Endothelial cell of umbilical vein (primary cell): Measurements from ENCODE around the gene NR1H2. TPM values are rescaled to one million over a fixed set of nuclear protein-coding genes. Genes with fewer than 3 reads are reported as not detected.

Experiments used
- BruUV-seq: library from RNA; stranded (reverse); fragments of 400-500 nt; replicated peaks from 2 replicates; lab custom pipeline; 2021; lab: Mats Ljungman, UMichigan
- CTCF ChIA-PET: fragments of 300-600, 350-600 bp; sonication (Branson Sonifier 250); formaldehyde crosslinking; loops from one replicate; lab custom pipeline; 2021; ENCODE audit warnings: antibody characterized with exemption, inconsistent platforms; lab: Charles Lee
- POLR2A ChIA-PET: fragments of 300-600, 350-600 bp; sonication (Branson Sonifier 250); formaldehyde crosslinking; loops from one replicate; lab custom pipeline; 2021; ENCODE audit warnings: antibody characterized with exemption, inconsistent platforms; lab: Charles Lee
- DNase-seq: peaks from one replicate; pipeline ENCODE4 v3.0.0-alpha.2; 2011; ENCODE audit warnings: low read depth, low spot score
- FAIRE-seq: peaks from 2 replicates; lab custom pipeline; 2011; peaks lifted over from hg19 to GRCh38; lab: Jason Lieb, UNC
- H2AFZ ChIP-seq: 2 replicates; pipeline ENCODE4 v1.6.0; 2012; ENCODE audit warnings: low read depth, low read length, control low read depth, inconsistent platforms
- H3K27ac ChIP-seq: 2 replicates; pipeline ENCODE4 v1.5.1; 2011; ENCODE audit warnings: low read depth, mild to moderate bottlenecking, control low read depth, low read length, moderate library complexity; ENCODE audit not compliant: insufficient read depth
- H3K27me3 ChIP-seq, 2 experiments: 2 replicates each; pipeline versions ENCODE4 v1.6.0 to v1.6.1; 2011; ENCODE audit warnings: low read length in 2 of 2, mixed read lengths in 1 of 2; ENCODE audit not compliant: control insufficient read depth in 2 of 2, insufficient read depth in 2 of 2
- H3K36me3 ChIP-seq, 2 experiments: 2 replicates in 1 of 2; 3 replicates in 1 of 2; pipeline ENCODE4 v1.5.1; 2011; ENCODE audit warnings: low read length in 2 of 2, mild to moderate bottlenecking in 1 of 2, moderate library complexity in 1 of 2; ENCODE audit not compliant: control insufficient read depth in 2 of 2, insufficient read depth in 2 of 2; ENCODE audit errors: extremely low read depth in 1 of 2
- H3K4me1 ChIP-seq: 3 replicates; pipeline ENCODE4 v1.5.1; 2011; ENCODE audit warnings: mild to moderate bottlenecking, low read length; ENCODE audit not compliant: control insufficient read depth, insufficient read depth; ENCODE audit errors: extremely low read depth
- H3K4me2 ChIP-seq: 2 replicates; pipeline ENCODE4 v1.6.1; 2011; ENCODE audit warnings: low read length, control low read depth, mixed read lengths; ENCODE audit not compliant: insufficient read depth
- H3K4me3 ChIP-seq, 3 experiments: fragments of 200-600 bp in 1 of 3; sonication (generic), shearing (Covaris generic) in 1 of 3; replicated peaks in 1 of 3; 2 replicates each; pipeline ENCODE4 v1.5.1; 2011 to 2016; ENCODE audit warnings: control low read depth in 3 of 3, low read length in 3 of 3, mild to moderate bottlenecking in 2 of 3, inconsistent platforms in 1 of 3, low read depth in 1 of 3, moderate library complexity in 1 of 3; ENCODE audit not compliant: insufficient read depth in 1 of 3
- H3K79me2 ChIP-seq: 2 replicates; pipeline ENCODE4 v1.6.0; 2012; ENCODE audit warnings: low read length, inconsistent platforms; ENCODE audit not compliant: control insufficient read depth, insufficient read depth
- H3K9ac ChIP-seq: replicated peaks from 2 replicates; pipeline ENCODE3; 2011; ENCODE audit warnings: low read length, control low read depth; ENCODE audit not compliant: insufficient read depth; ENCODE audit errors: extremely low read depth
- H3K9me1 ChIP-seq: replicated peaks from 3 replicates; pipeline ENCODE4 v1.6.0; 2011; ENCODE audit warnings: mild to moderate bottlenecking, low read length; ENCODE audit not compliant: control insufficient read depth, insufficient read depth; ENCODE audit errors: extremely low read depth
- H3K9me3 ChIP-seq: replicated peaks from 2 replicates; pipeline ENCODE4 v1.5.1; 2012; ENCODE audit warnings: low read length, inconsistent platforms; ENCODE audit not compliant: control insufficient read depth, insufficient read depth
- H4K20me1 ChIP-seq: replicated peaks from 2 replicates; pipeline ENCODE3; 2011; ENCODE audit warnings: mild to moderate bottlenecking, low read length; ENCODE audit not compliant: control insufficient read depth, insufficient read depth; ENCODE audit errors: extremely low read depth
- EZH2 ChIP-seq: IDR thresholded peaks from 2 replicates; pipeline ENCODE4 v1.6.1; 2012; ENCODE audit warnings: borderline replicate concordance, low read depth, mild to moderate bottlenecking, moderate library complexity, low read length, inconsistent platforms; ENCODE audit not compliant: severe bottlenecking
- FOS ChIP-seq: IDR thresholded peaks from 2 replicates; pipeline ENCODE4 v1.6.1; 2011; ENCODE audit warnings: mild to moderate bottlenecking, low read length, moderate library complexity, borderline replicate concordance; ENCODE audit not compliant: insufficient read depth
- GATA2 ChIP-seq: IDR thresholded peaks from 2 replicates; pipeline ENCODE4 v1.7.0; 2011; ENCODE audit warnings: low read depth, mild to moderate bottlenecking, moderate library complexity, mixed read lengths, low read length; ENCODE audit not compliant: insufficient read length, insufficient read depth
- JUN ChIP-seq: IDR thresholded peaks from 2 replicates; pipeline ENCODE4 v1.6.1; 2011; ENCODE audit warnings: borderline replicate concordance, low read depth; ENCODE audit not compliant: insufficient read length, insufficient read depth
- MYC ChIP-seq: IDR thresholded peaks from one replicate; pipeline ENCODE4 v1.6.1; 2011; ENCODE audit warnings: mild to moderate bottlenecking, low read depth, low read length
- POLR2A ChIP-seq: IDR thresholded peaks from 2 replicates; pipeline ENCODE4 v1.6.1; 2012; ENCODE audit warnings: low read depth, mild to moderate bottlenecking, control low read depth, low read length
- POLR2AphosphoS5 ChIP-seq: IDR thresholded peaks from 2 replicates; pipeline ENCODE4 v1.6.1; 2012; ENCODE audit warnings: low read depth, mild to moderate bottlenecking, control low read depth, low read length, moderate library complexity; ENCODE audit not compliant: insufficient read depth
- dilution Hi-C: fragments of 300-500 bp; cut with MboI; formaldehyde crosslinking; loops from one replicate; pipeline ENCODE4 v1.15.0; 2019; ENCODE audit warnings: low sequenced_read_pairs; ENCODE audit not compliant: extremely low pct_ligation_motif_present
- intact Hi-C: fragments of 100-400 bp; cut with micrococcal nuclease; formaldehyde crosslinking; loops from one replicate; pipeline ENCODE4 v1.10.0; 2022
- polyA plus RNA-seq, 4 experiments: library from polyadenylated mRNA; depleted of rRNA in 3 of 4; stranded (reverse) in 3 of 4; unstranded in 1 of 4; fragments of >200 nt; gene quantifications; 2 replicates each; pipeline versions ENCODE4 v1.2.1 to v1.2.3, GENCODE V29; 2011 to 2012; ENCODE audit warnings: missing spikeins in 1 of 4
- total RNA-seq: library from RNA; stranded (reverse); gene quantifications from 2 replicates; pipeline ENCODE4 v1.2.3, GENCODE V29; 2021
- TF ChIP-seq, protein P1 (sequence below): IDR thresholded peaks from 2 replicates; pipeline ENCODE4 v1.6.1; 2011; ENCODE audit not compliant: insufficient read depth, insufficient read length
- TF ChIP-seq, protein P2 (sequence below), 2 donors: IDR thresholded peaks; 1 replicate in 1 of 2; 2 replicates in 1 of 2; pipeline ENCODE4 v1.5.1; 2011; ENCODE audit warnings: low read length in 2 of 2, mild to moderate bottlenecking in 2 of 2, moderate library complexity in 2 of 2, control low read depth in 1 of 2, inconsistent platforms in 1 of 2, low read depth in 1 of 2; ENCODE audit not compliant: insufficient read depth in 1 of 2; ENCODE audit errors: extremely low read depth in 1 of 2

Gene NR1H2
- total and polyA plus RNA-seq, 2 donors (not counting 3 experiments of a cell fraction or from before 2014, with no cell fraction given) = 46.7 to 48.4 TPM

DNA sequence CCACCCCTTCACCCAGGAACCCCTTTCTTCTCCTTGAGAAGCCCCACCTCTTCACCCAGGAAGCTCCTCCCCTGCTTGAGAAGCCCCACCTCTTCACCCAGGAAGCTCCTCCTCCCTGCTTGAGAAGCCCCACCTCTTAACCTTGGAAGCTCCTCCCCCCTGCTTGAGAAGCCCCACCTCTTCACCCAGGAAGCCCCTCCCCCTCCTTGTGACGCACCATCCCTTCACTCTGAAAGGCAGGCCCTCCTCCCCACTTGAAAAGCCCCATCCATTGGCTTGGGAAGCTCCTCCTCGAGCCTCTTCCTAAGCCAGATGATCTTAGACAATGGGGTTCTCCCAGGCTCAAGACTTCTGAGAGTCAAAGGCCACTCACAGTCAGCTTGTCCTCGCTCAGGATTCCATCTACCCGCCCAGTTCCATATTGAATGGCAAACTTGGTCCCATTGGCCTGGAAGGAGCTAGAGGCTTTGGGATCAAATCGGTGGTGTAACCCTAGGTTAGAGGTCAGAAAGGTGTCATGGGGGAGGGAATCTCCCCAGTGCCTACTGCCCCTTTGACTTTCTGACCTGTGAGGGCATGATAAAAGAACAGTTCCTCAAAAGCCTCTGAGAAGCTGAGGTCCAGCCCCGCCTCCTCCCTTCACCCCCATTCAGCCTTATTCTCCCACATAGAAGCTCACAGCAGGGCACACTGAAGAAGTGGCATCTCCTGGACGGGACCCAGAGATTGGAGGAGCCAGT is 14.8 kb upstream of the NR1H2 start:
- ChIA-PET POLR2A (no interaction called here), CTCF (interaction anchor here (0.7 to 1.2 kb wide), 4 partner anchors 9 to 104 kb away, joined by 3 to 4 read pairs (median 4); no protein-coding TSS in a partner anchor)
- intact Hi-C loops (no loop called here), dilution Hi-C loops (no loop called here)
- Histone ChIP-seq H4K20me1 (no peaks in the 10 kb centered on the region), H3K4me1 (peaks cover 7% of the 10 kb centered on the region), H3K4me3 (no peak overlapping the region), H3K4me2 (no peak overlapping the region), H3K9me3 (no peaks in the 10 kb centered on the region), H3K9me1 (no peaks in the 10 kb centered on the region), H3K27ac (no peak overlapping the region), H3K36me3 (no peaks in the 10 kb centered on the region), H3K27me3 (no peaks in the 10 kb centered on the region), H3K79me2 (no peaks in the 10 kb centered on the region), H3K9ac (no peak overlapping the region), H2AFZ (no peak overlapping the region)
- no peak for FAIRE-seq
- no TSS peak for BruUV-seq
- TF ChIP-seq EZH2 (no peak), GATA2 (no peak), POLR2A (no peak), FOS (no peak), JUN (no peak), MYC (no peak), POLR2AphosphoS5 (no peak)
- TF ChIP-seq, protein P1, sequence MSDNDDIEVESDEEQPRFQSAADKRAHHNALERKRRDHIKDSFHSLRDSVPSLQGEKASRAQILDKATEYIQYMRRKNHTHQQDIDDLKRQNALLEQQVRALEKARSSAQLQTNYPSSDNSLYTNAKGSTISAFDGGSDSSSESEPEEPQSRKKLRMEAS = no peak
- TF ChIP-seq, protein P2, sequence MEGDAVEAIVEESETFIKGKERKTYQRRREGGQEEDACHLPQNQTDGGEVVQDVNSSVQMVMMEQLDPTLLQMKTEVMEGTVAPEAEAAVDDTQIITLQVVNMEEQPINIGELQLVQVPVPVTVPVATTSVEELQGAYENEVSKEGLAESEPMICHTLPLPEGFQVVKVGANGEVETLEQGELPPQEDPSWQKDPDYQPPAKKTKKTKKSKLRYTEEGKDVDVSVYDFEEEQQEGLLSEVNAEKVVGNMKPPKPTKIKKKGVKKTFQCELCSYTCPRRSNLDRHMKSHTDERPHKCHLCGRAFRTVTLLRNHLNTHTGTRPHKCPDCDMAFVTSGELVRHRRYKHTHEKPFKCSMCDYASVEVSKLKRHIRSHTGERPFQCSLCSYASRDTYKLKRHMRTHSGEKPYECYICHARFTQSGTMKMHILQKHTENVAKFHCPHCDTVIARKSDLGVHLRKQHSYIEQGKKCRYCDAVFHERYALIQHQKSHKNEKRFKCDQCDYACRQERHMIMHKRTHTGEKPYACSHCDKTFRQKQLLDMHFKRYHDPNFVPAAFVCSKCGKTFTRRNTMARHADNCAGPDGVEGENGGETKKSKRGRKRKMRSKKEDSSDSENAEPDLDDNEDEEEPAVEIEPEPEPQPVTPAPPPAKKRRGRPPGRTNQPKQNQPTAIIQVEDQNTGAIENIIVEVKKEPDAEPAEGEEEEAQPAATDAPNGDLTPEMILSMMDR (IDR thresholded peaks at IDR 0.05; ENCODE audit: extremely low read depth in 1 of 2, insufficient read depth in 1 of 2, low read depth in 1 of 2, low read length in 2 of 2) = no peak
- no peak for DNase-seq
